HG03378 (cell line): ENCODE data around the gene ARID5A.

Experiments used
- ATAC-seq: cut with Tn5 transposase; IDR thresholded peaks from one replicate; pipeline ENCODE4 v1.9.1; 2021; ENCODE audit warnings: mild to moderate bottlenecking, moderate library complexity; ENCODE audit not compliant: unreplicated experiment

ARID5A gene

GRCh38 chr2:96506016-96506906 lies 30.3 kb upstream of the ARID5A start:
- no peak for ATAC-seq

- ATAC-seq: no peak
Measured at GRCh38 chr2:96506907-96507240, 29.7 kb upstream of the ARID5A start.

- no peak for ATAC-seq
Measured at GRCh38 chr2:96507957-96508520, 28.5 kb upstream of the ARID5A start.

- ATAC-seq: no peak
Measured at GRCh38 chr2:96508521-96509113, 27.9 kb upstream of the ARID5A start.

GRCh38 chr2:96509114-96509846 lies 27.3 kb upstream of the ARID5A start:
- ATAC-seq: peak; percentile 64

- ATAC-seq: no peak
Measured at GRCh38 chr2:96509847-96510230, 26.7 kb upstream of the ARID5A start.

GRCh38 chr2:96510931-96511595 lies 25.5 kb upstream of the ARID5A start:
- no peak for ATAC-seq

- ATAC-seq: no peak
Measured at GRCh38 chr2:96511851-96512250, 24.7 kb upstream of the ARID5A start.

- ATAC-seq: no peak
Measured at GRCh38 chr2:96512341-96512740, 24.2 kb upstream of the ARID5A start.

- no peak for ATAC-seq
Measured at GRCh38 chr2:96514521-96514920, 22.0 kb upstream of the ARID5A start.

GRCh38 chr2:96517079-96517478 lies 19.5 kb upstream of the ARID5A start:
- ATAC-seq: no peak

- no peak for ATAC-seq
Measured at GRCh38 chr2:96520231-96520630, 16.3 kb upstream of the ARID5A start.

- ATAC-seq: no peak
Measured at GRCh38 chr2:96520697-96521096, 15.9 kb upstream of the ARID5A start.

- ATAC-seq: no peak
Measured at GRCh38 chr2:96521219-96521618, 15.3 kb upstream of the ARID5A start.

- ATAC-seq: no peak
Measured at GRCh38 chr2:96522304-96523203, 14.0 kb upstream of the ARID5A start.

- no peak for ATAC-seq
Measured at GRCh38 chr2:96523659-96524481, 12.7 kb upstream of the ARID5A start.

GRCh38 chr2:96524482-96525210 lies 11.9 kb upstream of the ARID5A start:
- ATAC-seq: no peak

GRCh38 chr2:96525211-96525507 lies 11.4 kb upstream of the ARID5A start:
- ATAC-seq: no peak
